GM12878 (cell line): ENCODE data around the gene DHCR7. TPM values are rescaled to one million over a fixed set of nuclear protein-coding genes. Genes with fewer than 3 reads are reported as not detected.

Source experiments
- ATAC-seq: fragments of 200-7000 bp; cut with Tn5 transposase; 3 replicates; pipeline ENCODE4 v1.9.1; 2020; ENCODE audit warnings: mild to moderate bottlenecking, moderate library complexity
- BruUV-seq: library from RNA; stranded (reverse); fragments of 400-500 nt; replicated peaks from 2 replicates; lab custom pipeline; 2021; lab: Mats Ljungman, UMichigan
- CTCF ChIA-PET: fragments of 300-600 bp; sonication (Branson Sonifier 250); formaldehyde crosslinking; extraction: SDS; loops from one replicate; lab custom pipeline; 2021; ENCODE audit warnings: inconsistent platforms; lab: Yijun Ruan, JAX
- POLR2A ChIA-PET: fragments of 350-600 bp; formaldehyde crosslinking; extraction: SDS; loops from one replicate; lab custom pipeline; 2021; ENCODE audit warnings: inconsistent platforms; lab: Charles Lee
- RAD21 ChIA-PET: fragments of 300-600 bp; sonication (Branson Sonifier 250); formaldehyde crosslinking; loops from one replicate; lab custom pipeline; 2023; ENCODE audit warnings: antibody characterized with exemption; ENCODE audit not compliant: unreplicated experiment; lab: Charles Lee
- SMC1A ChIA-PET: fragments of 300-600 bp; sonication (Branson Sonifier 250); formaldehyde crosslinking; loops from one replicate; lab custom pipeline; 2023; ENCODE audit not compliant: unreplicated experiment, uncharacterized antibody; lab: Charles Lee
- DNase-seq: peaks from one replicate; pipeline ENCODE4 v3.0.0-alpha.2; 2011; ENCODE audit warnings: low read depth, low spot score
- FAIRE-seq: peaks from 3 replicates; lab custom pipeline; 2011; peaks lifted over from hg19 to GRCh38; lab: Jason Lieb, UNC
- H2AFZ ChIP-seq: 2 replicates; pipeline ENCODE4 v1.6.0; 2011; ENCODE audit warnings: low read depth, low read length, control low read depth; ENCODE audit not compliant: control insufficient read depth
- H3K27ac ChIP-seq: 2 replicates; pipeline ENCODE4 v1.5.1; 2011; ENCODE audit warnings: control low read depth; ENCODE audit not compliant: control insufficient read depth, insufficient read depth
- H3K27me3 ChIP-seq, 2 experiments: replicated peaks in 1 of 2; 2 replicates each; pipeline versions ENCODE4 v1.6.0 to v1.6.1; 2011; ENCODE audit warnings: low read length in 1 of 2; ENCODE audit not compliant: control insufficient read depth in 2 of 2, insufficient read depth in 2 of 2
- H3K36me3 ChIP-seq, 2 experiments: 2 replicates each; pipeline ENCODE4 v1.5.1; 2011; ENCODE audit warnings: low read length in 1 of 2; ENCODE audit not compliant: control insufficient read depth in 2 of 2, insufficient read depth in 2 of 2
- H3K4me1 ChIP-seq: 2 replicates; pipeline ENCODE4 v1.6.1; 2011; ENCODE audit warnings: mild to moderate bottlenecking, low read length, moderate library complexity, mixed read lengths; ENCODE audit not compliant: control insufficient read depth, insufficient read depth
- H3K4me2 ChIP-seq: 2 replicates; pipeline ENCODE4 v1.6.0; 2011; ENCODE audit warnings: control low read depth; ENCODE audit not compliant: control insufficient read depth, insufficient read depth
- H3K4me3 ChIP-seq: fragments of 200-600 bp; sonication (generic); 2 replicates; pipeline ENCODE4 v1.5.1; 2016
- H3K79me2 ChIP-seq: 2 replicates; pipeline ENCODE4 v1.6.0; 2011; ENCODE audit warnings: low read length; ENCODE audit not compliant: control insufficient read depth, insufficient read depth
- H3K9ac ChIP-seq: 2 replicates; pipeline ENCODE4 v1.8.0; 2011; ENCODE audit warnings: low read length, control low read depth, mixed read lengths; ENCODE audit not compliant: control insufficient read depth, insufficient read depth
- H3K9me3 ChIP-seq: replicated peaks from 3 replicates; pipeline ENCODE4 v1.5.1; 2011; ENCODE audit warnings: mild to moderate bottlenecking, low read length; ENCODE audit not compliant: control insufficient read depth, insufficient read depth
- H4K20me1 ChIP-seq: 2 replicates; pipeline ENCODE4 v1.6.0; 2011; ENCODE audit not compliant: control insufficient read depth, insufficient read depth
- BCL3 ChIP-seq: IDR thresholded peaks from 2 replicates; pipeline ENCODE4 v1.6.1; 2011; ENCODE audit warnings: borderline replicate concordance, low read depth, mild to moderate bottlenecking, moderate library complexity, low read length; ENCODE audit not compliant: insufficient read depth, poor library complexity, severe bottlenecking
- BRCA1 ChIP-seq: IDR thresholded peaks from 2 replicates; pipeline ENCODE4 v1.6.1; 2011; ENCODE audit warnings: low read depth, low read length, improper control_type of control experiment
- CBX5 ChIP-seq: sonication (generic); IDR thresholded peaks from 2 replicates; pipeline ENCODE4 v1.6.1; 2016; ENCODE audit warnings: low read depth, moderate library complexity, mild to moderate bottlenecking, inconsistent platforms
- CHD2 ChIP-seq: IDR thresholded peaks from 2 replicates; pipeline ENCODE4 v1.6.1; 2011; ENCODE audit warnings: low read depth, low read length, improper control_type of control experiment, borderline replicate concordance
- LARP7 ChIP-seq: fragments of 450-650 bp; IDR thresholded peaks from 2 replicates; pipeline ENCODE4 v1.6.1; 2017; ENCODE audit warnings: mild to moderate bottlenecking
- POLR2A ChIP-seq: IDR thresholded peaks from 2 replicates; pipeline ENCODE4 v1.6.1; 2011; ENCODE audit warnings: low read depth, mild to moderate bottlenecking, low read length
- POLR2AphosphoS2 ChIP-seq: IDR thresholded peaks from 2 replicates; pipeline ENCODE4 v1.6.1; 2011; ENCODE audit warnings: low read depth, mild to moderate bottlenecking, low read length, improper control_type of control experiment, moderate library complexity
- ZNF622 ChIP-seq: fragments of 450-650 bp; IDR thresholded peaks from 2 replicates; pipeline ENCODE4 v1.6.1; 2017; ENCODE audit warnings: mild to moderate bottlenecking, inconsistent platforms
- ZZZ3 ChIP-seq: IDR thresholded peaks from 2 replicates; pipeline ENCODE4 v1.6.1; 2011; ENCODE audit warnings: low read depth; ENCODE audit not compliant: control insufficient read depth, insufficient read length
- WGBS: methylation state at CpG from one replicate; pipeline ENCODE4 v1.1.6; 2016; ENCODE audit warnings: low lambda C conversion rate; ENCODE audit not compliant: insufficient replicate concordance, insufficient coverage; ENCODE audit errors: missing lambda C conversion rate; 5-methylcytosine and 5-hydroxymethylcytosine counted together
- in situ Hi-C: fragments of 300-500 bp; cut with MboI; formaldehyde crosslinking; loops from 9 replicates; pipeline ENCODE4 v1.14.3; 2018; ENCODE audit warnings: mixed read lengths
- intact Hi-C: fragments of 100-400 bp; cut with micrococcal nuclease; formaldehyde crosslinking; loops from one replicate; pipeline ENCODE4 v1.14.2; 2022; ENCODE audit not compliant: unreplicated experiment
- polyA plus RNA-seq, 11 experiments: library from polyadenylated mRNA; depleted of rRNA in 4 of 11; unstranded in 6 of 11; stranded (reverse) in 5 of 11; fragments of >200 nt; fragmentation: Nextera tagmentation in 4 of 11; fragmentation: Illumina TruSeq in 1 of 11; extraction: Ambion mirVana in 4 of 11; extraction: Trizol in 1 of 11; gene quantifications; 1 replicate in 1 of 11; 2 replicates in 10 of 11; pipeline versions ENCODE4 v1.2.1 to v1.2.3, GENCODE V29; 2011 to 2016; ENCODE audit warnings: inconsistent platforms in 2 of 11, missing spikeins in 2 of 11, low read depth in 1 of 11
- total RNA-seq, 4 experiments: library from RNA; depleted of rRNA in 3 of 4; stranded (reverse); fragments of >200 nt in 3 of 4; fragmentation: Illumina TruSeq in 1 of 4; extraction: Trizol in 1 of 4; gene quantifications; 2 replicates each; pipeline versions ENCODE4 v1.2.1 to v1.2.3, GENCODE V29; 2013 to 2021

Gene DHCR7
- total and polyA plus RNA-seq, 10 of the 15 experiments (the other 5 are each of a cell fraction or from before 2014, with no cell fraction given), result 4.2 to 115 (median 57.8) TPM

- TF ChIP-seq BCL3, result no peak
- no peak for TF ChIP-seq LARP7
- TF ChIP-seq ZNF622, result no peak
- TF ChIP-seq CBX5, result no peak
Observed at GRCh38 chr11:71476926-71477640, 28.9 kb upstream of the DHCR7 start (continued).

DNA sequence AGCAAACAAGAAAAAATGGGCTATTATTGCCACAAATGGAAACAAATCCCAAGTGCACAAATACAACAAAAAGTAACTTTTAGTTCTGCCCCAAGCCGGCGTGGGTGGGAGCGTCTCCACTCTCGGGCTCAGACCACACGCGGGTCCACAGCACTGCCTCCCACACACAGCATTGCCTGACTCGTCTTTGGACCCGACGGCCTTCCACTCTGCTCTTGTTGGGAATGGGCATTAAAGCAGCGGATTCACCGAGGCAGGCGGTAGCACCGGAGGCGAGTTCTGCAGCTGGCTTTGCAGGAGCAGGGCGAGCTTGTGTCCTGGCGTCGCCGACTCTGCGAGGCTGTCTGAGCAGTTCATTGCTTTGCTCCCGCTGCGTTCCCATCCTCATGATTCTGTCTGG, 27.8 kb upstream of the DHCR7 start:
- ChIA-PET SMC1A (no interaction called here), CTCF (no interaction called here), RAD21 (no interaction called here), POLR2A (no interaction called here)
- H3K79me2 ChIP-seq, result no peaks in the 10 kb centered on the region
- 96% methylated on average over 21 of the region's 21 CpGs for WGBS
- no peak for FAIRE-seq
- H3K9me3 ChIP-seq, result no peaks in the 10 kb centered on the region
- in situ Hi-C loops (no loop called here), intact Hi-C loops (no loop called here)
- H4K20me1 ChIP-seq, result no peaks in the 10 kb centered on the region
- H3K27ac ChIP-seq, result no peak overlapping the region
- H3K4me3 ChIP-seq, result no peak overlapping the region
- no peak overlapping the region for H3K4me2 ChIP-seq
- no peaks in the 10 kb centered on the region for H3K27me3 ChIP-seq
- no TSS peak for BruUV-seq
- TF ChIP-seq POLR2AphosphoS2, result no peak
- TF ChIP-seq BRCA1, result no peak
- no peak for TF ChIP-seq CHD2
- TF ChIP-seq ZZZ3, result no peak
- no peak for TF ChIP-seq POLR2A
- no peak for ATAC-seq
- H3K36me3 ChIP-seq, result peaks cover 20 to 38% of the 10 kb centered on the region in 2 experiments
- no peak for DNase-seq
- H3K4me1 ChIP-seq, result no peaks in the 10 kb centered on the region
- H2AFZ ChIP-seq, result no peak overlapping the region
- H3K9ac ChIP-seq, result no peak overlapping the region
